ENCODE results near the gene OAT.

The OAT gene

DNA sequence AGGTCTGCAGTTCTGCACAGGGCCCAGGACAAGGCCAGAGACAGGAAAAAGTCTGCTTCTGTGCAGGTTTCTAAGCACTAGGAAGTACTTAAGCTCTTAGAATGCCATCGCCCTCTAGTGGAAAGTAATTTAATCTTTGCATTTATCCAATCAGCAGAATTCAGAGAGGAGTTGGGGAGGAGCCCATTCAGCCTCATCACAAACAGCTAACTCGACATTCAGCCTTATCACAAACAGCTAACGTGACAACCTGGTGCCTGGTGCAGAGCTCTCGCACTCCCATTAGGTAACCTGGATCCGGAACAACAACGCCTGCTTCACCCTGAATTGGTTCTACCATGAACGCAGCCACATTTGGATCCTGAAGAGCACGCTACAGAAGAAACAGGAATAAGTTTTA, 15.2 kb downstream of the OAT start:
- no peak for DNase-seq (ENCODE audit: low read depth in 2 of 2)

DNA sequence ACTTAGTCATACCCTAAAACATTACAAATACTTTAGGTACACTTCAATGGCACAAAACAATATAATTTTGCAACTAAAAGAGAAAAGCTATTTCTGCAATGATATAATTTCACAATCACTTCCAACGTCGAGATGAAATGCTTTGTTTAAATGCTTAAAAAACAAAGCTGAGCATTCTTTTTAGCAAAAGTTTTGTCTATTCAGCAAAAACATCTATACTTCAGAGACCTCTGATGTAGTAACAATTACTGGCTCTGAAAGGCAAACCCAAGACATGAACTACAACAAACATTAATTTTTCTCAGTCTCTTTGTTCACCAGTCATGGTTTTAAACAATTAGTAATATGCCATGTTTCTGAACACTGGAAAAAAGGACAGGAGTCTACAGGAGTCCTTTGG, 16.4 kb downstream of the OAT start:
- DNase-seq (ENCODE audit: low read depth in 2 of 2), result no peak

DNA sequence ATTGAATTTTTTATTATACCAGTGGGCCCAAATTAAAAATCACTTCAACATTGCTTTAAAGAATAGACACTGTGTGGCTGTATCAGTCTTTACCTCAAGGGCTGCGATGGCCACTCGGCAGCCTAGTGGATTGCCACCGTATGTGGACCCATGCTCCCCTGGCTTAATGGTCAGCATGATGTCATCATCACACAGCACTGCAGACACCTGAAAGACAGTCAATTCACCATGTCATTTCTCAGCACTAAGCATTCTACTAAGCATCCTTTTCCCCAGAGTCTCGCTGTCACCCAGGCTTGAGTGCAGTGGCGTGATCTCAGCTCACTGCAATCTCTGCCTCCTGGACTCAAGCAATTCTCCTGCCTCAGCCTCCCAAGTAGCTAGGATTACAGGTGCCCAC, 17.1 kb downstream of the OAT start:
- DNase-seq (ENCODE audit: low read depth in 2 of 2), result no peak

DNA sequence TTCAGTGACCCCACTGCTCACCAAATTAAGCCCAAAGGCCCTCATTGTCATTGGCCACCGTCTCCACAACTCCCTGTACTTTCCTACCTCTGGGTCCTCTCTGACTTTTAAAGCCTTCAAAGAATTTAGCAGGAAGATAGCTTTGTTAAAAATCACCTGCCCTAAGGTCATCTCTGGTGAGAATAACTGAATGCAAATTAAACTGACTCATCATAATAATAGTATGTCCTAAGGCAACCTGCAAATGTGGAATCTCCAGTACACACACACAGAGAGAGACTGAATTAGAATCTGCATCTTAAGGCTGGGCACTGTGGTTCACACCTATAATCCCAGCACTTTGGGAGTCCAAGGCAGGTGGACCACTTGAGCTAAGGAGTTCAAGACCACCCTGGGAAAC, 24.1 kb downstream of the OAT start:
- DNase-seq (ENCODE audit: low read depth in 2 of 2), result no peak

DNA sequence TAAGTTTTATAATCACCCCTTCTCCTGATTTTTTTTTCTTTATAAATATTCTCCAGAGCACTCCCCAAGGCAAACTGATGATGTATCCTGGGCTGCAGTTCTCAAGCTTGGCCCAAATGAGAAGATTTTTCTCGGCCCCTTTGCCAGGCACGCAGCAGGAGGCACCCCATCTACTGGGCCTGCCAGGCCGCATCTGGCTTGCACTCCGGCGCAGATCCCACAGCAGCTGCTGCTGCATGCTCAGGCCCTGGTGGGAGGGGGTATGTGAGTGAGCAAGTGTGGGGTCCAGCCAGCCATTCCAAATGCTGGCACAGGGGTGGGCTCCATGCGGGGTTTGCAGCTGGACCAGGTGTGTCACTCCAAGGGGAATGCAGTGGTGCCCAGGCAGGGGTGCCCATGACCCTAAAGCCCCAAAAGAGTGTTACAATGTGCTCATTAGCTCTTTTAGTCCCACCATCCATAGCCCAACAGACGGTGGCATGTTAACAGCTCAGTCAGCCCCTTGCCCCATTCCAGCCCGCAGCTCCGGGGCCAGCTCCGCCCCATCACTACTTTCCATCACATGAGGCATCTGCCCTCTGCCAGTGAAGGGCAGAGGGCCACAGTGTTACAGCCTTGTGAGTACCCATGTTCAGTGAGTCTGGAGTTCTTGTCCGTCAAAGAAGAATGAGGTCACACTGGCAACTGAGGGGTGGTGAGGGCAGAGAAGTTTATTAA, 25.9 kb downstream of the OAT start:
- no peak for DNase-seq (ENCODE audit: low read depth in 2 of 2)

DNA sequence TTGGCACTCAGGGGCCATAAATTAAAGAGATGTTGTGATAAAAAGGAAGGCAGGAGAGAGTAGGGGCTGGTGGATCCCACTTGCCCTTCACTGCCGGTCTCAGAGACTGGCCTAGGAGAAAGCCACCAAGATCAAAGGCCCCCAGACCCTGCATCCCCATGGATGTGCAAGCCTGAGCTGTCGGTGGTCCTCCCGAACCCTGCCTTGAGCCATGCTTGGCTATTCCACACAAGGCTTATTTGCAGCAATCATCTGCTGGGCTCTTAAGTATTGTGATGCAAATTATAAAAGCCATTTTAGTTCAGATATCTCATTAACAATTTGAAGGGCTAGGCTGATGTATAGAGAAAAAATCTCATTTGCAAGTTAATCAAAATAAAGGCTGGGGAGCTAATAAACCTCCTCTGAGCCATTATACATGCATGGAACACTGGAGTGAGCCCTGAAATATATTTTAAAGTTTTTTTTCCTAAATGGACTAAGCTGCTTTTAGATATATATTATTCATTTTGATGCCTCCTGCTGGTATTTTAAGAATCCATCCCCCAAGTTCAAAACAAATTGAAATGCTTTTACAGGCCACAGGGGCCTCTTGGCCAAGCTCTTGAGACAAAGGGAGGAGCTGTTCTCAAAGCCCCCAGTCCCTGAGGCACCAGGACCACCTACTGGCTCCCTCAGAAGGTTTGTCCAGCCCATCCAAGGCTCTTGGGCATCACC, 28.1 kb downstream of the OAT start:
- no peak for DNase-seq (ENCODE audit: low read depth in 2 of 2)

DNA sequence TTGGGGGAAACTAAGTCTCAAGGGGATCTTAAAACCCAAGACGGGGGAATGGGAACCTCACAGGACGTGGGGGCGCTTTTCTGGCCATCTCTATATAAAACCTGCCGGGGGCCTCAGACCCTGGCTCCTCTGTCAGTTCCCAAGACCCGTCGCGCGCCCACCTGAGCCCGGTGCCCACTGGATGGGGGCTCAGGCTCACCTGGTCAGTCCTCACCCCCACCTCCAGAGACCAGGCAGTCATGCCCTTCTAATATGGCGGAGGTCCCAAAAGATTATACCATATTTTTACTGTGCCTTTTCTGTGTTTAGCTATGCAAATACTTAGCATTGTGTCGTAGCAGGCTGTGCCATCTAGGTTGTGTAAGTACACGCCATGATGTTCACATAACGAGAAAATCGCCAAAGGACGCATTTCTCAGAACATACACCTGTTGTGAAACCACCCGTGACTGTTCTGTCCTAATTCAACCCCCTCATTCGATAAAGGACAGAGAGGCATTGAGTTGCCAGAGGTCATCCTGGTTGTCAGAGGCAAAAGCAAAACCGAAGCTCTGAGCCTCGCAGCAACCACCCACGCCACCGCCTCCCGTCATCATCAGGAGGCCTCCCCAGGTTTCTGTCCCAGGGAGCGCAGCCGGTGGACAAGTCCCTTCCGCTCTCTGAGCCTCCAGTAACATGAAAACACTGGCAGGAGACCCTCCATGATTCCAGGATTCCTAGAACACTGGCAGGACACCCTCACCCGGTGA, 28.9 kb downstream of the OAT start:
- no peak for DNase-seq (ENCODE audit: low read depth in 2 of 2)

DNA sequence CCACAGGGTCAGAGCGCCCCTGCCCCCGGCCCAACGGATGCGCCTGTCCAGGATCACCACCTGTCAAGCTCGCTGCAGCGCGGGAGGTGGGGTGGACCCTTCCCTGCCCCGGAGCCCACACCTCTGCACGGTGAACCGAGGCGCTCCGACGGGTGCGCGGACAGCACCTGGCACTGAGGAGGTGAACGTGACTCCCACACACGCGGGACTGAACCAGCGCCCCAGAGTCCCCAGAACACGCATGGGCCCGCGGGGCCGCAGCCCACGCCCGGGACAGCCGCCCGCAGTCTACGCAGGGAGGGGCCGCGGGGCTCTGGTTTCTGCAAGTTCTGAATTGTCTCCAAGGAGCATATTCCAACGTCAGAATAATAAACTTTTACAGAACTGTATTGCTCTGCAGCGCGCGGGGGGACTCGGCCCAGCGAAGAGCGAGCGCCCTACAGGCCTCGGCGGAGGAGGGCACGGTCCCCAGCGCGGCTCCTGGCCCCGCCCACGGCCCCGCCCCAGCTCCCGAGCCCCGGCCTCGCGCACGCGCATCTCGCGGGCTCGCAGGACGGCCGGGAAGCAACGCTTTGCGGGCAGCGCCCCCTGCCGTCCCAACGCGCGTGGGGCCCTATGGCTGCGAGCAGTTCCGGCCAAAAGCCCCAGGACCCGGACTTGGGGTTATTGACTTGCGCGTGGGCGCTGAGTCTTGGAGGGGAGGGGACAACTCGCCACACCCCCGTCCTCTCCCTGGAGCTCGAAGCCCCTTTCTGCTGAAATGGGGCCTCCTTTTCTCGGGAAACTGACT, 29.7 kb downstream of the OAT start:
- DNase-seq (ENCODE audit: low read depth in 2 of 2), result peak; percentile 86 to 92

DNA sequence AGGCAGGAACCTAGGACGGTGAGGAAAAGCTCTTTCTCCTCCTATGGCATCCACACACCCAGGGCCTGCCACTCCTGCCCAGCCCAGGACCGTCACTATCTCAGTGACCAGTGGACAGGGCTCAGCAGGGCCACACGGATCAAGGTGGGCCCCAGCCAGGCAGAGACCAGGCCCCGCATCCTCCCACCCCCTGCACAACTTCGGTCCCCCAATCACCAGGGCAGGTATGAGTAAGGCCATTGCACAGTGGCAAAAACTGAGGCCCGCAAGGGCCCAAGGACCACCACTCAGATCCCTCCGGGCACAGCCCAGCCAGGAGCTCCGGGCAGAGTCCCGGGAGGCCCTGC, 30.3 kb downstream of the OAT start:
- no peak for DNase-seq (ENCODE audit: low read depth in 2 of 2)

DNA sequence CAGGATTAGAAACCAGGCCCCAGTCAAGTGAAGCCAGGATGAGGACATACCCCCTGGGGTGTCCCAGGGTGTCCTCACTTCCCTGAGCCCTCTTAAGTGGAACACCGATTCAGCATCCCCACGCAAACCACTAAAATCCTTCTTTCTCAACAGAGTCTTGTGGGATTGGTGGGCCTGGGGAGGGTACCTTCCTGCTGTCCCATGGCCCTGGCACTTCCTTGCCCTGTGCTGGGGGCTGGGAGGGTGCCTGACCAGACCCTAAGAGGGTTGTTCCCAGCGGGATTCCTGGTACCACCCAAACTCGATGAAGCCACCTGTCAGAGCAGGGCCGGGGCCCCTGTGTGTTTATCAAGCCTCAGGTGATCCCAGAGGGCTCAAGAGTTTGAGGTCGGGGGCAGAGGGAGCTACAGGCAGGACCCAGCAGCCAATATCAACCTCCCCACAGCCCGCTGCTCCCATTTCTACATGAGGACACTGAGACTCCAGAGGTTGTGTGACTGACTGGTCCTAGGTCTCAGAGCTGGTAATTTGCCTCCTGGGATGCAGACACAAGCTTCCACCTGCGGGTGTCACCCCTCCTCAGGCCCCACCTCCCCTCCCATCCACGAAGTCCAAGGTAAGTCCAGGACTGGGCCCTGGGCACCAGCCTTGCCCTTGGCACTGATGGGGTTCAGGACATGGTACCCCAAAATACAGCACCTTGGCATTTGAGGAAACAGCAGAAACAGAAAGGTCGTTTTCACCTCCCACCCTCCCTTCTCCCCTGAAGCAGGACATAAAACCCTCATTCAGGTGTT, 31.4 kb downstream of the OAT start:
- DNase-seq (ENCODE audit: low read depth in 2 of 2), result no peak

DNA sequence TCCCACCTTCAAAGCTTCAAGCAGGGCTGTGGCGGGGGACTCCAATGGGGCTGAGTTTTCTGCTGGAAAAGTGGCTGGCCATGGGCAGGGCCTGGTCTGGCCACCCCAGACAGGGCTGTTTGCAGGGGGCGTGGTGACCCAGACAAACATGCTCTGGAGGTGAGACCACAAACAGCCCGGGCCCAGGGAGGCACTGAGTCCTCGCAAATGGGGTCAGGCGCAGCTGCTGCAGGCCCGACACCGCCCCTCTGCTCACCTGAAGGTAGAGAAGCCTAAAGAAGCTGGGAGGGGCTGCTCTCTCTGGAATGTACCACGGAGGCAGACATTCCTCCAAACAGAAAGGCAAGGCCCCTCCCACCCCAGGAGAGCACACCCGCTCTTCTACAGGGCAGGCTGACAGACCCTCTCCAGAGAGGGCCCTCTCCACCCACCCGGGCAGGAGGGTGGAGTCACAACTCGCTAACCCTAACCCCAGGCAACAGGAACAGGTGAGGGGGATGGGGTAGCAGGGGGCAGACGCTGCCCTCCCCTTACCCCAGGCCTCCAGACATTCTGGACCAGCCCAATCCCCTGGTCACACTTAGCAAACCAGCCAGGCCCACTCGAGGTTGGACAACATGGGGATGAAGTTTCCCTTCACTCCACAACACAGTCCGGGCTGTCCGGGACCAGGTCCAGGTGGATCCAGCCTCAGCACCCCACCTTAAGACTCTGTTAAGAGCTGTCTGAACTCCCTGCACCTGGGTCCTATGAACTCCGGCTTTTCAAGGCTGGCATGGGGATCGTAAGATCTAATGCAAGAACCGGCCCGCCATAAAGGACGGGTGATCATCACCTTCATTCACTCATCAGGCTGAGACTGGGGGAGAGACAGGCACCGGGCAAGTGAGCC, 32.3 kb downstream of the OAT start:
- no peak for DNase-seq (ENCODE audit: low read depth in 2 of 2)

DNA sequence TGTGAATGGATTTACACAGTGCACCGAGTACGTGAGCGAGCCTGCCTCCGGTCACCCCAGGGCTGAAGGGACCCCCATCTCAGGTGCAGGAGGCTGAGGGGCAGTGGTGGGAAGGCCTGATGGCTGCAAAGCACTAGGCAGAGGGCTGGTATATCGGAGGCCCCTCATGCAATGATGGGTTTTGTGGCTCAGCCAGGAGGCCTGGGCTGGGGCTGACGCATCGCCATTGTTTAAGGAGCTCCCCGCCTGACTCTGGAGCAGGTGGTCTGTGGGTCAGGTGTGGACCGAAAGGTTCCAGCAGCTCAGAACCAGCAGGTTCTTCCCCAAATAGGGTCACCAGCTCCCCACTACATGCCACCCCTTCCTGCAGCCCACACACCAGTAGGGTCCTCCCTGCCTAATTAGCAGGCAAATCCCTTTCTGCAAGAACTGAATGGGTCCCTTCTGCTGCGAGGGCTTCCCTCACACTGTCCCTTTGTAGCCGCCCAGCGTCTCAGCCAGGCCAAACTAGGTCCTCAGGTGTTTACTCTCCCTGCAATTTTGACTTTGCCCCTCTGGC, 33.0 kb downstream of the OAT start:
- no peak for DNase-seq (ENCODE audit: low read depth in 2 of 2)

DNA sequence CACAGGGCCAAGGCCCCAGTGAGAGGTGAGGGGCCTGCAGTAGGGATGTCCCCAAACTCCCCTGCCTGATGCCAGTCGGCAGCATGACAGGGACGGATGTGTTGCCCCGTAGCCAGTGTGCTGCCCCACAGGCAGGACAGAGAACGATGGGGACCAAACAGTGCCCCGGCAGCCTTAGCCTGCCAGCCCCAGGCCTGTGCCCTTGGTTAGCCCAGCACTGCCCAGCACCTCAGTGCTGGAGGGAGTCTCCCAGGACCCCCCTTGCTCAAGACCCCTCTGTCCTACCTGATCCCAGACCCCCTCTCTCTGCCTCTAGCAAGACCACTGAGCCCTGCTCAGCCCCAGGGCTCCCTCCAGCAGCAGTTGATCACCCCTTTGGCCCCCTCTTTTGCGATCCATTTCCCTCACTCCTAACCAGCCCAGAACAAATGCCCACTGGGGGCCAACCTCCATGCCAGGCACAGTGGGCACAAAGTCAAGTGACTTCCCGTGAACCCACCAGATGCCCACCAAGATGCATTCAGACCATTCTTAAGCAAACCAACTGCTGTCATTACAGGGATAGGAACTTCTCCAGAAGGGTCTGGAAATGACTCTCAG, 34.0 kb downstream of the OAT start:
- no peak for DNase-seq (ENCODE audit: low read depth in 2 of 2)

DNA sequence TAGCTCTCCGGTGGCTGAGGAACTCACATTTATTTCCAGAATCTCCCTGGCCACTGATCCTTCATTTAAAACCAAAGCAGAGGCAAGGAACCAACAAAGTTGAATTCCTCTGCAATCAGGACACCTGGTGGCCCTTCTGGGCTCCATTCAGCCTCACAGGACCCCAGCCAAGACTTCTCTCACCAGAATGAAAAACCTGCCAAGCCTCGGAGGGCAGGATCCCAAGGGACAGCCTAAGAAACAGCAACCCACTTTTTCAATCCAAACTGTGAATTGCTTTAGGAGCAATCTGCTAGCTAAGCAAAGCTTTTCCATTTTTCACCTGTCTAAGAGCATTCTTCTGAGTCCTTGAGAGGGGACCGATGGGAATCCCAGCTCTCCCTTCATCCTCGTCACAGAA, 34.6 kb downstream of the OAT start:
- no peak for DNase-seq (ENCODE audit: low read depth in 2 of 2)

DNA sequence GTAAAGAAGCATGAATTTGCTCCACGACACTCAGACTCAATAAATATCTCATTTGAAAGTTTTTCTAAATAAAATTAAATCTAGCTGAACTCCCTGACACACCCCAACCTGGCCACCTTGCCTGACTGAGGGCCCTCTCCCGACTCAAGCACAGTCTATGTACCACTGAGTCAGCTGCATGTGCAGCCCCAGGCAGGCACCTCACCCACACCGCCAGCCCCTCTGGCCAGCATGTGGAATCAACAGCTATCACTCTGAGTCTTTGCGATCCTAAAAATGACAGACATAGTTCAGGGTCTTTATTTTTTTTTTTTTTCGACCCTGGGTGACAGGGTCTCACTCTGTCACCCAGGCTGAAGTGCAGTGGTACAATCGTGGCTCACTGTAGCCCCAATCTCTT, 35.2 kb downstream of the OAT start:
- DNase-seq (ENCODE audit: low read depth in 2 of 2), result no peak

DNA sequence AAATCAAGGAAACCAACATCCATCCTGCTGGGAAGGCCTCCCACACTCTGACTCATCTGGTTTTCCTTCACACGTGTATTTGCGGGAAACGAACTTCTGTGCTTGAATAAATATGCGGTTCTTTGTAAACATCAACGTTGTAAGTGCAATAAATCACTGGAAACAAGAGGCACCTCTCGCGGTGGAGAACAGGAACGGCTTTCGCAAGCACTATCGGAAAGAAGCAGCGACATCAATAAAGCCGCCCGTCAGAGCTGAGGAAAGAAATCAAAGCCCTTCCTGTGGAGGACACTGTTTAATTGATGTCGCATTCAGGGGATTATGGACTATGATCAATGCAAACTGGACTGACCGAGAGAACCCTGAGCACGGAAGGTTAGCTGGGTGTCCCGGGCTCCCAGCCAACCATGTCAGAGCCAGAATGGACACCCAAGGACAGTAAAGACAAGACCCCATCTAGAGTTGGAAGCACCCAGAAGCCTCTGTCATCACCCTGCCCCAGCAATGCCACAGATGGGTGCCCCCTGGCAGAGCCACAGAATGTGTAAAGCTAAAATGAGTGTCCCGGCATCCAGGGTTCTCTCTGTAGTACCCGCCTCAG, 37.6 kb downstream of the OAT start:
- no peak for DNase-seq (ENCODE audit: low read depth in 2 of 2)

DNA sequence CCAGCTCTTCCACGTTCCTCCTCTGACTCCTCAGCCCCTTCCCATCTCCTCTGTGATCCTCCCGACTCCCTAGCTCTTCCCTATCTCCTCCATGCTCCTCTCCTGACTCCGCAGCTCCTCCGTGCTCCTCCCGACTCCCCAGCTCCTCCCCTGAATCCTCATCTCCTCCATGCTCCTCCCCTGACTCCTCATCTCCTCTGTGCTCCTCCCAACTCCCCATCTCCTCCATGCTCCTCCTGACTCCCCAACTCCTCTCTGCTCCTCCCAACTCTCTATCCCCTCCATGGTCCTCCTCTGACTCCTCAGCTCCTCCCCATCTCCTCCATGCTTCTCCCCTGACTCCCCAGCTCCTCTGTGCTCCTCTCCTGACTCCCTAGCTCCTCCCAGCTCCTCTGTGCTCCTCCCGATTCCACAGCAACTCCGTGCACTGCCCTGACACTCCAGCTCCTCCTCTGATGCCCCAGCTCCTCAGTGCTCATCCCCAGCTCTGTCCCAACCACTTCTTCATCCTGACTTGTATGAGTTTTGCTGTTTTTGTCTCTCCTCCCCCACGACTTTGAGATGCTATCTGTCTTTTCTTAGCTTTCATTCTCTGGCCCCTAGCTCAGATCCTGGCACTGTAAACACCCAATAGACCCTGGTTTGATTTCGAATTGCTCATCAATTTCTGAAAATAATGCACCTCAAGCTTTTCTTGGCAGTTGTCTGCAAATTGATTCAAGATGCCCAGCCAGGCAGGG, 38.3 kb downstream of the OAT start:
- no peak for DNase-seq (ENCODE audit: low read depth in 2 of 2)

DNA sequence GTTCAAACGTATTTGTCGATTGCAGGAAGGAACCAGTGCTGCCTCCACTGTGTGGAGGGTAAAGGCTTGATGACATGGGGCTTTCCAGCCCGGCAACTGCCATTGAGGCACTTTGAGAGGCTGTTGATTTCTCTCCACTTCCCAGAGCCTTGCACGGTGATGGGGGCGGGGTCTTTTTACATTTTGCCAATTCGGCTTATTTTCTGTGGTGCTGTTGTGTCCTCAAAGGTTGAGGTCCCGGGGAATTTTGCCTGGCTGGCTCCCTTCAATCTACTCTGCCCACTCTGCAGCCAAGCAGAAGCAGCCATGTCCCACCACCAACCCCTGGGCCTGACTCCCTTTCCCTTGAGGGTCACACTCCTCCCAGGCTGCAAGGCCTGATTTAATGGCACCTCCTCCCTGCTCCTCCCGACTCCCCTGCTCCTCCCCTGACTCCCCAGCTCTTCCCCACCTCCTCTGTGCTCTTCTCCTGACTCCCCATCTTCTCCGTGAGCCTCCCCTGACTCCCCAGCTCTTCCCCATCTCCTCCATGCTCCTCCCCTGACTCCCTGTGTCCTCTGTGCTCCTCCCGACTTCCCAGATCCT, 39.0 kb downstream of the OAT start:
- DNase-seq (ENCODE audit: low read depth in 2 of 2), result no peak
